Upper lobe of right lung (tissue), 1 donor: Measurements from ENCODE around the gene TCEAL1. TPM values are rescaled to one million over a fixed set of nuclear protein-coding genes. Genes with fewer than 3 reads are reported as not detected.
"Not testable (repeated sequence)": the region's sequence is repeated elsewhere in the genome, so short reads cannot be mapped to it uniquely, and the experiment has no call there.

Experiments
- ATAC-seq: fragments of 200-7000 bp; cut with Tn5 transposase; one replicate; pipeline ENCODE4 v1.9.1; 2020; ENCODE audit warnings: mild to moderate bottlenecking, moderate library complexity
- DNase-seq: peaks from one replicate; pipeline ENCODE4 v3.0.0-alpha.2; 2020
- H3K27ac ChIP-seq: fragments of 200-600 bp; one replicate; pipeline ENCODE4 v1.8.0; 2022
- H3K27me3 ChIP-seq: fragments of 200-600 bp; one replicate; pipeline ENCODE4 v1.8.0; 2022; ENCODE audit warnings: mild to moderate bottlenecking
- H3K36me3 ChIP-seq: fragments of 200-600 bp; one replicate; pipeline ENCODE4 v1.8.0; 2022
- H3K4me1 ChIP-seq: fragments of 200-600 bp; one replicate; pipeline ENCODE4 v1.8.0; 2022
- H3K4me3 ChIP-seq: fragments of 200-600 bp; one replicate; pipeline ENCODE4 v1.8.0; 2022; ENCODE audit warnings: mild to moderate bottlenecking
- H3K9me3 ChIP-seq: fragments of 200-600 bp; one replicate; pipeline ENCODE4 v1.8.0; 2022
- intact Hi-C: fragments of 100-400 bp; cut with DNase I; formaldehyde crosslinking; loops from one replicate; pipeline ENCODE4 v1.11.0; 2022
- total RNA-seq: library from RNA; stranded (reverse); fragmentation: NEBNext Ultra II Directional; extraction: Animal tissue kit (Norgen Biotek cat#: 25700); gene quantifications from one replicate; pipeline ENCODE4 v1.2.1, GENCODE V29; 2021
- TF ChIP-seq, protein P1 (sequence below): fragments of 200-600 bp; IDR thresholded peaks from one replicate; pipeline ENCODE4 v1.8.0; 2022; ENCODE audit warnings: antibody characterized with exemption
- donor health status: DM: no; HTN: yes; CAD: no; lungs with severe emphysema.

TCEAL1 gene
- total RNA-seq, 1 donor from 2014 or later, result 31.0 TPM

- no peak for DNase-seq
- intact Hi-C loops, result no loop called here
- no peaks in the 10 kb centered on the region for H3K4me1 ChIP-seq
- H3K9me3 ChIP-seq, result no peaks in the 10 kb centered on the region
- peak overlapping the region; percentile 65 for H3K4me3 ChIP-seq
- no peaks in the 10 kb centered on the region for H3K36me3 ChIP-seq
- no peaks in the 10 kb centered on the region for H3K27me3 ChIP-seq
- TF ChIP-seq, protein P1, sequence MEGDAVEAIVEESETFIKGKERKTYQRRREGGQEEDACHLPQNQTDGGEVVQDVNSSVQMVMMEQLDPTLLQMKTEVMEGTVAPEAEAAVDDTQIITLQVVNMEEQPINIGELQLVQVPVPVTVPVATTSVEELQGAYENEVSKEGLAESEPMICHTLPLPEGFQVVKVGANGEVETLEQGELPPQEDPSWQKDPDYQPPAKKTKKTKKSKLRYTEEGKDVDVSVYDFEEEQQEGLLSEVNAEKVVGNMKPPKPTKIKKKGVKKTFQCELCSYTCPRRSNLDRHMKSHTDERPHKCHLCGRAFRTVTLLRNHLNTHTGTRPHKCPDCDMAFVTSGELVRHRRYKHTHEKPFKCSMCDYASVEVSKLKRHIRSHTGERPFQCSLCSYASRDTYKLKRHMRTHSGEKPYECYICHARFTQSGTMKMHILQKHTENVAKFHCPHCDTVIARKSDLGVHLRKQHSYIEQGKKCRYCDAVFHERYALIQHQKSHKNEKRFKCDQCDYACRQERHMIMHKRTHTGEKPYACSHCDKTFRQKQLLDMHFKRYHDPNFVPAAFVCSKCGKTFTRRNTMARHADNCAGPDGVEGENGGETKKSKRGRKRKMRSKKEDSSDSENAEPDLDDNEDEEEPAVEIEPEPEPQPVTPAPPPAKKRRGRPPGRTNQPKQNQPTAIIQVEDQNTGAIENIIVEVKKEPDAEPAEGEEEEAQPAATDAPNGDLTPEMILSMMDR, result no peak
- peak overlapping the region; percentile 87 for H3K27ac ChIP-seq
- no peak for ATAC-seq
These were observed 42.1 kb upstream of the TCEAL1 start for GRCh38 chrX:103586659-103587058.

- ATAC-seq, H3K27me3 ChIP-seq, H3K36me3 ChIP-seq, intact Hi-C loops, H3K4me1 ChIP-seq, H3K9me3 ChIP-seq, H3K27ac ChIP-seq, H3K4me3 ChIP-seq, DNase-seq: not testable (repeated sequence)
These were observed 36.5 kb upstream of the TCEAL1 start for GRCh38 chrX:103592295-103592694.

DNA sequence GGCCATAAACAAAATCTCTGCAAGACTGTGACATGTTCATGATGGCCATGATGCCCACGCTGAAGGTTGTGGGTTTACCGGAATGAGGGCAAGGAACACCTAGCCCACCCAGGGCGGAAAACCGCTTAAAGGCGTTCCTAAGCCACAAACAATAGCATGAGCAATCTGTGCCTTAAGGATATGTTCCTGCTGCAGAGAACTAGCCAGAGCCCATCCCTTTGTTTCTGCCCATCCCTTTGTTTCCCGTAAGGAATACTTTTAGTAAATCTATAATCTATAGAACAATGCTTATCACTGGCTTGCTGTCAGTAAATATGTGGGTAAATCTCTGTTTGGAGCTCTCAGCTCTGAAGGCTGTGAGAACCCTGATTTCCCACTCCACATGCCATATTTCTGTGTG, 33.6 kb upstream of the TCEAL1 start:
- H3K27ac ChIP-seq, DNase-seq, H3K9me3 ChIP-seq, ATAC-seq, H3K36me3 ChIP-seq, intact Hi-C loops, H3K4me1 ChIP-seq, H3K27me3 ChIP-seq, H3K4me3 ChIP-seq: not testable (repeated sequence)

GRCh38 chrX:103607364-103608305, 21.1 kb upstream of the TCEAL1 start, which contains the start of gene TCEAL3:
TSS of gene TCEAL3 (plus strand) at chrX:103607963. CDS start at chrX:103609065, 1,102 bp downstream.
- Histone ChIP-seq H3K27me3 (no peaks in the 10 kb centered on the region), H3K4me3 (peak within 1 kb of the TSS; percentile 61), H3K27ac (peak within 1 kb of the TSS; percentile 86), H3K9me3 (no peaks in the 10 kb centered on the region), H3K4me1 (no peaks in the 10 kb centered on the region), H3K36me3 (no peaks in the 10 kb centered on the region)
- ATAC-seq, result peak; percentile 97
- TF ChIP-seq, protein P1, result no peak
- DNase-seq, result peak; percentile 82
- intact Hi-C loops, result no loop called here

DNA sequence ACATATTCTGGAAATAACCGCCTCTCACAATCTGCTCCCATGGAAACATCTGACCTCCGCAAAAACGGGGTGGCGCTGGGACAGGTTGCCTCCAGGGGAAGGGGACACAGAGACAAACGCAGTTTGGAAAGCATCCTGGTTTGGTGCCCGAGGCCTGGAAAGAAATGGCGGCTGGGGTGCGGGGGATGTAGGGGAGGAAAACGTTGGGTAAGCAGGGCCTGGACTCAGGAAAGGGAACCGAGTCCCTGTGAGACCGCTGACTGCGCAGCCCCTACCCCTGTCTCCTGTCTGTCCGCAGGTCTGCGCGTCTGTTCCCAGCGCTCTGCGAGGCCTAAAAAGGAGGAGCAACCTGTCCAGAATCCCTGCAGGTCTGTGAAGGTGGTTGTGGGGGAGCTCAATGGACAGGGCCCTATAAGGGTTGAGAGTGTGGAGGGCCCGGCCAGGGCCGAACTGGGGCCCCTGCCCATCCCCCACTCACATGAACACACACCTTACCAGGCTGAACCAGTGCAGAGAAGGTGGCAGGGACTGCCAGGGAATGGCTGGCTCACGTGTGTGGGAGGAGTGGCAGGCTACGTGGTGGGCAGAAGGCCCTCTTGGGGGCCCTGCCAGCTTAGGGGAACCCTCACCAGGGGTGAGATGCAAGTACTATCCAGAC, 20.3 kb upstream of the TCEAL1 start:
- intact Hi-C loops, result no loop called here
- DNase-seq (peak; percentile 62), ATAC-seq (peak; percentile 64)
- TF ChIP-seq, protein P1, result no peak
- Histone ChIP-seq H3K4me3 (peak overlapping the region; percentile 61), H3K36me3 (no peaks in the 10 kb centered on the region), H3K4me1 (no peaks in the 10 kb centered on the region), H3K27me3 (no peaks in the 10 kb centered on the region), H3K9me3 (no peaks in the 10 kb centered on the region), H3K27ac (peak overlapping the region; percentile 86)

DNA sequence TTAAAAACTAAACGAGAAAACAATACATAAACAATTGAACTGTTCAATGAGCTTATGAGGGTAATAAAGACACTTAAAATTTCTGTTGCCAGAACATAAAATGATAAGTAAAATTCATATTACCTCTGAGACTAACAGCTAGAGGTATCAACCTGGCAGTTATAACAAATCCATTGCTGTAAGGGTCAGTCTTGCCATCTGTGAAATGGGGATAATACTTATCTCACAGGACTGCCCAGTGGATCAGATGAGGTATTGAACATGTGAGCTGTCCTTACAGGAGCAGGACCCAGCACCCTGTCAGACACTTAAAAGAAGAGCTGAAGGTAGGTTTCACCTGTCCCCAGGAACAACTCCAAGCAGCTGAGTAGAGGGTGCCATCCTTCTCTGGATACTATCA, 18.5 kb upstream of the TCEAL1 start:
- H3K4me3 ChIP-seq, result no peak overlapping the region

More for the DNA sequence above, 18.5 kb upstream of the TCEAL1 start:
- intact Hi-C loops, result no loop called here
- Histone ChIP-seq H3K4me1 (no peaks in the 10 kb centered on the region), H3K27ac (no peak overlapping the region), H3K36me3 (no peaks in the 10 kb centered on the region), H3K9me3 (no peaks in the 10 kb centered on the region), H3K27me3 (no peaks in the 10 kb centered on the region)
- ATAC-seq (no peak), DNase-seq (no peak)
- TF ChIP-seq, protein P1, result no peak
